PFSK-1 (cell line): ENCODE measurements around the gene TXLNB.

Experiments
- FOXP2 ChIP-seq: optimal IDR thresholded peaks from 2 replicates; pipeline ENCODE3; 2011; ENCODE audit warnings: borderline replicate concordance, control low read depth, inconsistent platforms; ENCODE audit not compliant: insufficient read depth; ENCODE audit errors: extremely low read length, extremely low read depth
- POLR2AphosphoS5 ChIP-seq: IDR thresholded peaks from 2 replicates; pipeline ENCODE4 v1.6.1; 2012; ENCODE audit warnings: low read depth, mild to moderate bottlenecking, control low read depth, low read length, moderate library complexity
- REST ChIP-seq, 2 experiments: IDR thresholded peaks; 2 replicates each; pipeline versions ENCODE4 v1.6.1 to v1.8.0; 2011 to 2012; ENCODE audit warnings: low read depth in 2 of 2, low read length in 2 of 2, control low read depth in 1 of 2, inconsistent platforms in 1 of 2, mild to moderate bottlenecking in 1 of 2, moderate library complexity in 1 of 2; ENCODE audit not compliant: insufficient read depth in 1 of 2
- SIN3A ChIP-seq: IDR thresholded peaks from 2 replicates; pipeline ENCODE4 v1.6.1; 2012; ENCODE audit warnings: mild to moderate bottlenecking, low read length, moderate library complexity, borderline replicate concordance; ENCODE audit not compliant: insufficient read depth
- TAF1 ChIP-seq: IDR thresholded peaks from 2 replicates; pipeline ENCODE4 v1.6.1; 2012; ENCODE audit warnings: low read length, control low read depth, borderline replicate concordance; ENCODE audit not compliant: insufficient read depth

Gene TXLNB

GRCh38 chr6:139335447-139336210 lies 43.8 kb upstream of the TXLNB start:
- TF ChIP-seq SIN3A, result no peak
- no peak for TF ChIP-seq REST (IDR thresholded peaks at IDR 0.05; ENCODE audit: insufficient read depth in 1 of 2, low read depth in 2 of 2, low read length in 2 of 2)
- no peak for TF ChIP-seq FOXP2
- no peak for TF ChIP-seq POLR2AphosphoS5
- TF ChIP-seq TAF1, result no peak

GRCh38 chr6:139334806-139335446 lies 43.1 kb upstream of the TXLNB start:
- TF ChIP-seq TAF1 (no peak), POLR2AphosphoS5 (no peak), SIN3A (no peak), FOXP2 (no peak), REST (IDR thresholded peaks at IDR 0.05; ENCODE audit: insufficient read depth in 1 of 2, low read depth in 2 of 2, low read length in 2 of 2) (no peak)

- TF ChIP-seq SIN3A (no peak), TAF1 (no peak), REST (IDR thresholded peaks at IDR 0.05; ENCODE audit: insufficient read depth in 1 of 2, low read depth in 2 of 2, low read length in 2 of 2) (no peak), FOXP2 (no peak), POLR2AphosphoS5 (no peak)
These were observed 39.2 kb upstream of the TXLNB start for GRCh38 chr6:139330826-139331500.

GRCh38 chr6:139330306-139330705 lies 38.5 kb upstream of the TXLNB start:
- TF ChIP-seq SIN3A, result no peak
- TF ChIP-seq FOXP2, result no peak
- TF ChIP-seq TAF1, result no peak
- no peak for TF ChIP-seq REST (IDR thresholded peaks at IDR 0.05; ENCODE audit: insufficient read depth in 1 of 2, low read depth in 2 of 2, low read length in 2 of 2)
- no peak for TF ChIP-seq POLR2AphosphoS5
